Inferior parietal cortex (tissue), 1 donor: ENCODE results near the gene ZFP36.

ENCODE experiments used
- DNase-seq: peaks from one replicate; pipeline ENCODE4 v3.0.0-alpha.2; 2016; ENCODE audit errors: extremely low spot score

Gene ZFP36

GRCh38 chr19:39405958-39406655 lies 540 bp upstream of the ZFP36 start:
- DNase-seq = no peak

DNA sequence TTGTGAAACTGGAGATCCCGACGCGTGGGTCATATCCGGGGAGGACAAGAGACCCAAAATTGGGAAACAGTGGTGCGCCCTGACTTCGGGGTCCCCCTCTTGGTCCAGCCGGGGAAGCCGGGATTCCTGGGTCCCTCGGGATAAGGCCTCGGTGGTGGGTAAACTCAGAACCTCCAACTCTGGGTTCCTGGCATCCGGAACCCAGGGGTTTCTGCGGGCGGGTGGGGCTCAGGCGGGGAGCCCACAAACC lies 688 bp downstream of the ZFP36 start:
- DNase-seq = no peak

DNA sequence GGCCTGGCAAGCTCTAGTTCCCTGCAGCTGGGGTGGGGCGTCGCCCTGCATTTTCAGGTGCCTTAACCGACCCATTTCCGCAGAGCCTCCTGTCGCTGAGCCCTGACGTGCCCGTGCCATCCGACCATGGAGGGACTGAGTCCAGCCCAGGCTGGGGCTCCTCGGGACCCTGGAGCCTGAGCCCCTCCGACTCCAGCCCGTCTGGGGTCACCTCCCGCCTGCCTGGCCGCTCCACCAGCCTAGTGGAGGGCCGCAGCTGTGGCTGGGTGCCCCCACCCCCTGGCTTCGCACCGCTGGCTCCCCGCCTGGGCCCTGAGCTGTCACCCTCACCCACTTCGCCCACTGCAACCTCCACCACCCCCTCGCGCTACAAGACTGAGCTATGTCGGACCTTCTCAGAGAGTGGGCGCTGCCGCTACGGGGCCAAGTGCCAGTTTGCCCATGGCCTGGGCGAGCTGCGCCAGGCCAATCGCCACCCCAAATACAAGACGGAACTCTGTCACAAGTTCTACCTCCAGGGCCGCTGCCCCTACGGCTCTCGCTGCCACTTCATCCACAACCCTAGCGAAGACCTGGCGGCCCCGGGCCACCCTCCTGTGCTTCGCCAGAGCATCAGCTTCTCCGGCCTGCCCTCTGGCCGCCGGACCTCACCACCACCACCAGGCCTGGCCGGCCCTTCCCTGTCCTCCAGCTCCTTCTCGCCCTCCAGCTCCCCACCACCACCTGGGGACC lies 1.2 kb downstream of the ZFP36 start:
- DNase-seq = no peak

DNA sequence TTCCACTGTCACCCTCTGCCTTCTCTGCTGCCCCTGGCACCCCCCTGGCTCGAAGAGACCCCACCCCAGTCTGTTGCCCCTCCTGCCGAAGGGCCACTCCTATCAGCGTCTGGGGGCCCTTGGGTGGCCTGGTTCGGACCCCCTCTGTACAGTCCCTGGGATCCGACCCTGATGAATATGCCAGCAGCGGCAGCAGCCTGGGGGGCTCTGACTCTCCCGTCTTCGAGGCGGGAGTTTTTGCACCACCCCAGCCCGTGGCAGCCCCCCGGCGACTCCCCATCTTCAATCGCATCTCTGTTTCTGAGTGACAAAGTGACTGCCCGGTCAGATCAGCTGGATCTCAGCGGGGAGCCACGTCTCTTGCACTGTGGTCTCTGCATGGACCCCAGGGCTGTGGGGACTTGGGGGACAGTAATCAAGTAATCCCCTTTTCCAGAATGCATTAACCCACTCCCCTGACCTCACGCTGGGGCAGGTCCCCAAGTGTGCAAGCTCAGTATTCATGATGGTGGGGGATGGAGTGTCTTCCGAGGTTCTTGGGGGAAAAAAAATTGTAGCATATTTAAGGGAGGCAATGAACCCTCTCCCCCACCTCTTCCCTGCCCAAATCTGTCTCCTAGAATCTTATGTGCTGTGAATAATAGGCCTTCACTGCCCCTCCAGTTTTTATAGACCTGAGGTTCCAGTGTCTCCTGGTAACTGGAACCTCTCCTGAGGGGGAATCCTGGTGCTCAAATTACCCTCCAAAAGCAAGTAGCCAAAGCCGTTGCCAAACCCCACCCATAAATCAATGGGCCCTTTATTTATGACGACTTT lies 2.0 kb downstream of the ZFP36 start:
- DNase-seq = no peak

GRCh38 chr19:39409208-39410016 lies 2.8 kb downstream of the ZFP36 start:
- DNase-seq = no peak

GRCh38 chr19:39410017-39410830 lies 3.6 kb downstream of the ZFP36 start:
- no peak for DNase-seq

- no peak for DNase-seq
Observed at GRCh38 chr19:39410831-39411080, 4.1 kb downstream of the ZFP36 start.

GRCh38 chr19:39411081-39411831 lies 4.6 kb downstream of the ZFP36 start:
- DNase-seq = no peak

- peak; percentile 91 for DNase-seq
Observed at GRCh38 chr19:39411832-39412099, 5.1 kb downstream of the ZFP36 start.

- DNase-seq = peak; percentile 98
Observed at GRCh38 chr19:39412100-39412866, 5.6 kb downstream of the ZFP36 start, which contains the start of gene PLEKHG2. Gene PLEKHG2, plus strand, starts transcription at chr19:39412669. Its CDS starts 1,418 bp downstream, at chr19:39414087.

- DNase-seq = no peak
Observed at GRCh38 chr19:39412867-39413271, 6.2 kb downstream of the ZFP36 start.

- no peak for DNase-seq
Observed at GRCh38 chr19:39413272-39413910, 6.7 kb downstream of the ZFP36 start.

DNA sequence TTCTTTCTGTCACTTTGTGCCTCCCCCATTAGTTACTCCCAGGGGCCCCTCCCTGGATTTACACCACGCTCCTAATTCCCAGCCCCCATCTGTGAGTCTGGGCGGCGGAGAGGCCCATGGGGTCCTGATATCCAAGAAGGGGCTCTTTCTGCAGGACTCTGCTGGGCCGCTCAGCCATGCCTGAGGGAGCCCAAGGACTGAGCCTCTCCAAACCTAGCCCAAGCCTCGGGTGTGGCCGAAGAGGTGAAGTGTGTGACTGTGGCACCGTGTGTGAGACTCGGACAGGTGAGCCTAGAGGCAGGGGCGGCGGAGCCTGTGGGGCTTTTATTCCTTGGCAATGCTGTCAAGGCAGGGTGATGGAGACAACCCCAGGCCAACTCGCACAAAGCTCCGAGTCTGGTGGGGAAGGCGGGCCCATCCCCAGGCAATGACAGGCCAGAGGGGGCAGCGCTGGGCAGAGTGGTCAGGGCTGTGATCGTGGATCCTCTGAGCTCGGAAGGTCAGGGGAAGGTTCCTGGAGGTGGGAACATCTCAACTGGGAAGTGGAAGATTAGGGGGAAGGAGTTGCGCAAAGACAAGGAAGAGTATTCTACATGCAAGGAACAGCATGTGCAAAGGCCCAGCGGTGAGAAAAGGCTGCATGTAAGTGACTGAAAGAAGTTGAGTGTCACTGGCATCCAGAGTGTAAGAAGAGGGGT lies 7.4 kb downstream of the ZFP36 start:
- no peak for DNase-seq

DNA sequence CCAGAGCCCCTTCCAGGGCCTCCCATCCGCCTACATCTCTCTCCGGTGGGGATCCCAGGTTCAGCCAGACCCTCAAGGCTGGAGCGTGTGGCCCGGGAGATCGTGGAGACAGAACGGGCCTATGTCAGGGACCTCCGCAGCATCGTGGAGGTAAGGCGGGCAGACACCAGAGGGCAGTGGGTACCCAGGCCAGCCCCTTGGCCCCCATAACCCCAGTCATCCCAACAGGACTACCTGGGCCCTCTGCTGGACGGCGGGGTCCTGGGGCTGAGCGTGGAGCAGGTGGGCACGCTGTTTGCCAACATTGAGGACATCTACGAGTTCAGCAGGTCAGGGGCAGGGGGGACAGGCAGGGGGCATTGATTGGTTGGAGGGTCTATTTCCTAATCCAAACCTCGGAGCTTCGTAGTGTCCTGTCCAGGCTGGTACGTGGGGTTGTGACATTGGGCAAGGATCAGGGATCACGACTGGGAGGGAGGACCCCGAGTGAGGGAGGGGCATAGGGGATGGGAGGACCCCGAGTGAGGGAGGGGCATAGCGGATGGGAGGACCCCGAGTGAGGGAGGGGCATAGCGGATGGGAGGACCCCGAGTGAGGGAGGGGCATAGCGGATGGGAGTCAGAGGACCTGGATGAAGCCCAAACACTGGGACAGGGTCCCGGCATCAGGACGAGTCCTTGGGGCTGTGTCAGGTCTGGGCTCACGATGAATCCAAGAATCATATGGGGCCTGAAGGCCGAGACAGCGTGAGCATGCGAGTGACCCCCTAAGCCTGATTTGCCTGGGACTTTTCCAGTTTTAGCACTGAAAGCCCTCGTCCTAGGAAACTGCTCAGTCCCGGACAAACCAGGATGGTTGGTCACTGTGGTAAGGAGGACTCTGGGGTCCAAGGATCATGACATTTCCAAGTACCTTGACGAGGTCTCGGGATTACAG lies 8.7 kb downstream of the ZFP36 start:
- no peak for DNase-seq

DNA sequence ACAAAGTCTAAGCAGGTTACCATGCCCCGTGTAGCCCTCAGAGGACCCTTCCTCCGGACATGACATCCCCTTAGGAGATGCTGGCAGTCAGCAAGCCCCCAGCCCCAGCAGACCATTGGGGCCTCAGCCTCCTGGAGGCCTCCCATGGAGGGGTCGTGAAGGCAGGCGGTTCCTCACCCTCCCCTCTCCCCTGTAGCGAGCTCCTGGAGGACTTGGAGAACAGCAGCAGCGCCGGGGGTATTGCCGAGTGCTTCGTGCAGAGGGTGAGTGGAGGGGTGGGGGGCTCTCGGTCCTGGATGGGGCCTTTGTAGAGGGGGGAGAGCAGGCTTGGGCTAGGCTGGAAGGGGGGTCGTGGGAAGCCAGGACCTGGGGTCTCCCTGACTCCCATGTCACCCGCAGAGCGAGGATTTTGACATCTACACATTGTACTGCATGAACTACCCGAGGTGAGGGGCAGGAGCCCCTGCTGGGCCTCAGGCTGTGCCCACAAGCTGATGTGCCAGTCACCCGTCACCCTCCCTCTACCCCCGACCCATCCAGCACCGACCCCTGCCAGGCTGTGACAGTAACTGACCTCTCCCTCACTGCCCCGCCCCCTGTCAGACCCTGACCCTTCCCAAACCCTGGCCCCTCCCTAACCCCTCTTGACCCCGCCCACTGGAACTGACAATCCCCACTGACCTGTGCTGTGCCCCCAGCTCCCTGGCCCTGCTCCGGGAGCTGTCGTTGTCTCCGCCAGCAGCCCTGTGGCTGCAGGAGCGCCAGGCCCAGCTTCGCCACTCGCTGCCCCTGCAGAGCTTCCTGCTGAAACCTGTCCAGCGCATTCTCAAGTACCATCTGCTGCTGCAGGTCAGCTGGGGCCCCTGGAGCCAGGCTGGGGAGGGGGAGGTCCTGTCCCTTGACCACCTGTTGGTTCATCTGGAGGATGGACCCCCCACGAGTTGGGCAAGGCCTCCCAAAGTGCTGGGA lies 9.8 kb downstream of the ZFP36 start:
- no peak for DNase-seq

DNA sequence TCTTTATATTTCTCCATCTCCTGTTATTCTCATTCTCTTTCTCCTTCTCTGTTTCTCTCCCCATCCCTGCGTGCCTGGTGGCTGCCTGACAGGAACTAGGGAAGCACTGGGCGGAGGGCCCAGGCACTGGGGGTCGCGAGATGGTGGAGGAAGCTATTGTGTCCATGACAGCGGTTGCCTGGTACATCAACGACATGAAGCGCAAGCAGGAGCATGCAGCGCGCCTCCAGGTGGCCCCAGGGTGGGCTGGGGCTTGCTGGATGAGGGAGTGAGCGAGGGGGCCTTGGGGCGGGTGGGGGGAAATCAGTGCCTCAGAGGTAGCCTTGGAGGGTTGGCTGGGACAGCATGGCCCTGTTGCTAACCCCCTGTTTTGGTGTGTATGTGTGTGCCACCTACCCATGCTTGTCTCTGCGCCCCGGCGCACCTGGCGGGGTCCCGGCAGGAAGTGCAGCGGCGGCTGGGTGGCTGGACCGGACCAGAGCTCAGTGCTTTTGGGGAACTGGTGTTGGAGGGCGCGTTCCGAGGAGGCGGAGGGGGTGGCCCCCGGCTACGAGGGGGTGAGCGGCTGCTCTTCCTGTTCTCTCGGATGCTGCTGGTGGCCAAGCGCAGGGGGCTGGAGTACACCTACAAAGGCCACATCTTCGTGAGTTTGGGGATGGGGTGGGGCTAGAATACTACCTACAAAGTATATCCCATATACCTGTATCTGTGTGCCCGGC lies 11.0 kb downstream of the ZFP36 start:
- no peak for DNase-seq
